Endothelial cell of umbilical vein (primary cell): Measurements from ENCODE around the gene ITGA2.

Experiments used
- CTCF ChIP-seq, 2 donors: IDR thresholded peaks; 1 replicate in 1 of 2; 2 replicates in 1 of 2; pipeline ENCODE4 v1.5.1; 2011; ENCODE audit warnings: low read length in 2 of 2, mild to moderate bottlenecking in 2 of 2, moderate library complexity in 2 of 2, control low read depth in 1 of 2, inconsistent platforms in 1 of 2, low read depth in 1 of 2; ENCODE audit not compliant: insufficient read depth in 1 of 2; ENCODE audit errors: extremely low read depth in 1 of 2
- POLR2A ChIP-seq: IDR thresholded peaks from 2 replicates; pipeline ENCODE4 v1.6.1; 2012; ENCODE audit warnings: low read depth, mild to moderate bottlenecking, control low read depth, low read length
- POLR2AphosphoS5 ChIP-seq: IDR thresholded peaks from 2 replicates; pipeline ENCODE4 v1.6.1; 2012; ENCODE audit warnings: low read depth, mild to moderate bottlenecking, control low read depth, low read length, moderate library complexity; ENCODE audit not compliant: insufficient read depth

- TF ChIP-seq CTCF (IDR thresholded peaks at IDR 0.05; ENCODE audit: extremely low read depth in 1 of 2, insufficient read depth in 1 of 2, low read depth in 1 of 2, low read length in 2 of 2) (no peak), POLR2AphosphoS5 (no peak), POLR2A (no peak)
Observed at GRCh38 chr5:53071298-53071697, 82.1 kb downstream of the ITGA2 start.
